Tibial artery (tissue), 4 donors: Measurements from ENCODE around the gene SLC43A1.

Source experiments
- DNase-seq, 2 donors: peaks; one replicate each; pipeline ENCODE4 v3.0.0-alpha.2; 2019
- H3K27ac ChIP-seq, 2 donors: fragments of 200-600 bp; sonication (generic) in 1 of 2; 1 replicate in 1 of 2; 2 replicates in 1 of 2; pipeline ENCODE4 v1.5.1; 2018 to 2019; ENCODE audit warnings: mild to moderate bottlenecking in 1 of 2
- H3K27me3 ChIP-seq, 2 donors: fragments of 200-600 bp; sonication (generic) in 1 of 2; one replicate each; pipeline versions ENCODE4 v1.5.1 to v1.6.0; 2016 to 2019
- H3K36me3 ChIP-seq, 3 donors: fragments of 200-600 bp; sonication (generic) in 2 of 3; one replicate each; pipeline ENCODE4 v1.5.1; 2016 to 2019; ENCODE audit warnings: mild to moderate bottlenecking in 2 of 3
- H3K4me1 ChIP-seq, 4 donors: fragments of 200-600 bp; sonication (generic) in 2 of 4; 1 replicate in 3 of 4; 2 replicates in 1 of 4; pipeline ENCODE4 v1.5.1; 2016 to 2019
- H3K4me3 ChIP-seq, 2 donors: fragments of 200-600 bp; sonication (generic) in 1 of 2; 1 replicate in 1 of 2; 2 replicates in 1 of 2; pipeline ENCODE4 v1.5.1; 2018 to 2019; ENCODE audit warnings: mild to moderate bottlenecking in 2 of 2
- H3K9me3 ChIP-seq, 3 donors: fragments of 200-600 bp; sonication (generic) in 1 of 3; one replicate each; pipeline ENCODE4 v1.5.1; 2016 to 2019
- CTCF ChIP-seq, 2 experiments: fragments of 200-600 bp in 1 of 2; fragments of 450-650 bp in 1 of 2; IDR thresholded peaks; one replicate each; pipeline ENCODE4 v1.5.1; 2017 to 2019; ENCODE audit warnings: antibody characterized with exemption in 2 of 2, mild to moderate bottlenecking in 1 of 2, moderate library complexity in 1 of 2
- intact Hi-C: fragments of 100-400 bp; cut with DNase I; formaldehyde crosslinking; loops from one replicate; pipeline ENCODE4 v1.15.0; 2023; ENCODE audit warnings: low total_unique reads

Gene SLC43A1

GRCh38 chr11:57514538-57515331, 767 bp downstream of the SLC43A1 start:
- peak overlapping the region; percentile 72 to 75 for H3K4me3 ChIP-seq
- no peaks in the 10 kb centered on the region for H3K27me3 ChIP-seq
- H3K36me3 ChIP-seq = no peaks in the 10 kb centered on the region
- H3K27ac ChIP-seq = peak overlapping the region; percentile 71 to 77
- peak; percentile 72 to 86 for DNase-seq
- intact Hi-C loops = loop anchor here (2.0 kb wide), 1 partner anchor 16 kb away; no protein-coding TSS in a partner anchor
- H3K9me3 ChIP-seq = no peaks in the 10 kb centered on the region
- TF ChIP-seq CTCF (IDR thresholded peaks at IDR 0.05) = no peak
- H3K4me1 ChIP-seq = peaks cover 0 to 16% (median 14%) of the 10 kb centered on the region in 4 donors

GRCh38 chr11:57513911-57514537, 1.5 kb downstream of the SLC43A1 start:
- H3K27ac ChIP-seq = peak overlapping the region; percentile 71 to 77
- H3K4me3 ChIP-seq = peak overlapping the region; percentile 72 to 75
- no peaks in the 10 kb centered on the region for H3K9me3 ChIP-seq
- TF ChIP-seq CTCF (IDR thresholded peaks at IDR 0.05) = no peak
- H3K36me3 ChIP-seq = no peaks in the 10 kb centered on the region
- no peaks in the 10 kb centered on the region for H3K27me3 ChIP-seq
- intact Hi-C loops = loop anchor here (2.0 kb wide), 1 partner anchor 15 kb away; no protein-coding TSS in a partner anchor
- peak; percentile 56 to 76 for DNase-seq
- peaks cover 0 to 16% (median 14%) of the 10 kb centered on the region in 4 donors for H3K4me1 ChIP-seq

- TF ChIP-seq CTCF (IDR thresholded peaks at IDR 0.05) = no peak
- H3K27me3 ChIP-seq = no peaks in the 10 kb centered on the region
- H3K9me3 ChIP-seq = no peaks in the 10 kb centered on the region
- H3K36me3 ChIP-seq = no peaks in the 10 kb centered on the region
- no peak for DNase-seq
- peak overlapping the region; percentile 72 to 75 for H3K4me3 ChIP-seq
- H3K27ac ChIP-seq = peak overlapping the region; percentile 71 to 77
- intact Hi-C loops = no loop called here
- peaks cover 0 to 16% (median 14%) of the 10 kb centered on the region in 4 donors for H3K4me1 ChIP-seq
These were observed 2.1 kb downstream of the SLC43A1 start for GRCh38 chr11:57513452-57513795.

GRCh38 chr11:57512646-57513451, 2.7 kb downstream of the SLC43A1 start:
- H3K4me3 ChIP-seq = no peak overlapping the region
- peaks cover 0 to 16% (median 14%) of the 10 kb centered on the region in 4 donors for H3K4me1 ChIP-seq
- intact Hi-C loops = no loop called here
- H3K27ac ChIP-seq = peak overlapping the region; percentile 71 to 77
- no peaks in the 10 kb centered on the region for H3K27me3 ChIP-seq
- no peak for TF ChIP-seq CTCF (IDR thresholded peaks at IDR 0.05)
- no peaks in the 10 kb centered on the region for H3K36me3 ChIP-seq
- H3K9me3 ChIP-seq = no peaks in the 10 kb centered on the region
- DNase-seq = no peak

GRCh38 chr11:57511741-57512430, 3.6 kb downstream of the SLC43A1 start:
- no peak overlapping the region for H3K4me3 ChIP-seq
- intact Hi-C loops = no loop called here
- no peaks in the 10 kb centered on the region for H3K9me3 ChIP-seq
- no peak overlapping the region for H3K27ac ChIP-seq
- no peak for DNase-seq
- H3K4me1 ChIP-seq = peaks cover 0 to 16% (median 14%) of the 10 kb centered on the region in 4 donors
- TF ChIP-seq CTCF (IDR thresholded peaks at IDR 0.05) = no peak
- H3K27me3 ChIP-seq = no peaks in the 10 kb centered on the region
- H3K36me3 ChIP-seq = no peaks in the 10 kb centered on the region
